T-helper 1 cell (primary cell): ENCODE data around the gene RASGRF2.

Source experiments
- DNase-seq, 5 donors: peaks; one replicate each; pipeline ENCODE4 v3.0.0-alpha.2; 2012 to 2020

Gene RASGRF2

DNA sequence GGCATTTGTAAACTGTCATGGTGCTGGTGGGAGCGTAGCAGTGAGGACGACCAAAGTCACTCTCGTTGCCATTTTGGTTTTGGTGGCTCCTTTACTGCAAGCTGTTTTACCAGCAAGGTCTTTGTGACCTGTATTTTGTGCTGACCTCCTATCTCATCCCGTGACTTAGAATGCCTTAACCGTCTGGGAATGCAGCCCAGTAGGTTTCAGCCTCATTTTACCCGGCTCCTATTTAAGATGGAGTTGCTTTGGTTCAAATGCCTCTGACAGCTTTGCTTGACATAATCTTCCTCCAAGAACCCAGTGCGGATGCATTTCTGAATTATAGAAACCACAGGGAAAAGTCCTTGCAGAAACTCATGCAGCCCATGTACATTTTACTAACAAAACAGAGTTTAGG, 3.9 kb upstream of the RASGRF2 start:
- no peak for DNase-seq

DNA sequence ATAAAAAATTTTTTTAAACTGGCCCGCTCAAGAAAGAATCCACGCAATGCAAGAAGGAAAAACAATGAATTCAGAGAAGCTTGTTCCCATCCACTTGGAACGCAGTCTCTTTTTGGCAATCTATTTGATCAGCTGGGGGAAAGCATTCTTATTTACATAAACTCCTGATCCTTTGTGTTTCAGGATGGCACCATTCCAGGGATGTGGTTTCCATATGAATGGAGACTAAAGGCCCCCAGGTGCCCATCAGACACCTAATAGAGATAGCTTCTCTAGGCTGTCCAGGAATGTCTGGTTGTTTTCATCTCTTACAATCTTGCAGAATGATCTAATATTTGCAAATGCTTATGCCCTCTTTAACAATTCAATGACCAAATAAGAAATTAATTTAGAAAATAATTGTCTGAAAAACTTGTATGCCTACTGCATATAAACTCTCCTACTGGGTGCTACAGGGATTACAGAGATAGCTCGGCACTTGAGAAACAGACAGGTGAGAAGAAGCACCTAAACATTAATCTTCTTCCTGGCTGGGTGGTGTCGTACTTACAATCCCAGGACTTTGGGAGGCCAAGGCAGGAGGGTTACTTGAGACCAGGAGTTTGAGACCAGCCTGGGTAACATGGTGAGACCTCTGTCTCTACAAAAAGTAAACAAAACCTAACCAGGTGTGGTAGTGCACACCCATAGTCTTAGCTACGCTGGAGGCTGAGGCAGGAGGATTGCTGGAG, 3.0 kb upstream of the RASGRF2 start:
- no peak for DNase-seq

GRCh38 chr5:80958616-80959015, 1.5 kb upstream of the RASGRF2 start:
- DNase-seq, result no peak

- no peak for DNase-seq
Measured at GRCh38 chr5:80959138-80959537, 1.0 kb upstream of the RASGRF2 start.

DNA sequence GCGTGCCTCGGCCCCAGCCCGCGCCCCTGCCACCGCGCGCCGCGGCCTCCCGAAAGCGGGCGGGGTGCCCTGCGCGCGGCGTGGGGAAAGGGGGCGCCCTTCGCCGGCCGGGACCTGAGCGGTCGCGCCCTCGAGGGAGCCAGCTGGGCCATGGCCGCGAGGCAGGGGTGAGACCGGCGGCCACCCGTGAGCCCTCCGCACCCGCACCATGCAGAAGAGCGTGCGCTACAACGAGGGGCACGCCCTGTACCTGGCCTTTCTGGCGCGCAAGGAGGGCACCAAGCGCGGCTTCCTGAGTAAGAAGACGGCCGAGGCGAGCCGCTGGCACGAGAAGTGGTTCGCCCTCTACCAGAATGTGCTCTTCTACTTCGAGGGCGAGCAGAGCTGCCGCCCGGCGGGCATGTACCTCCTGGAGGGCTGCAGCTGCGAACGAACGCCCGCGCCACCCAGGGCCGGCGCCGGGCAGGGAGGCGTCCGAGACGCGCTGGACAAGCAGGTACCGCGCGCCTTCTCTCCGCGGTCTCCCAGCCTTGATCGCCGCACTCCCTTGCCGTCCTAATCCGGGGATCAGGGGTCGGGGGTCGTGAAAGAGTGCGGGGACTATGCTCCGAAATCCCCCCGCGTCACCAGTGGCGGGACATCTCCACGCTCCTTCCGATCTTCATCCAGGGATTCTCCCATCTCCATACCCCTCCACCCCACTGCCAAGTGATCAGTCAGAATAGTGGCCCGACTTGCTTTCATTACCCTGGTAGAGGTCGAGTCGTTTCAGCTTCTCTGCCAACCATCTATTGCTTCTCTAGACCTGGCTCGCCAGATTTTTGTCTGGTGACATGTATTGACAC, 590 bp downstream of the RASGRF2 start:
- peak; percentile 19 to 53 (median 36) for DNase-seq

- peak in 4 of 5 donors; percentile 20 to 64 (median 38) for DNase-seq
Measured at GRCh38 chr5:80961376-80962281, 1.5 kb downstream of the RASGRF2 start.

- DNase-seq, result no peak
Measured at GRCh38 chr5:80962630-80963520, 2.7 kb downstream of the RASGRF2 start.

GRCh38 chr5:80963521-80963895, 3.3 kb downstream of the RASGRF2 start:
- no peak for DNase-seq

DNA sequence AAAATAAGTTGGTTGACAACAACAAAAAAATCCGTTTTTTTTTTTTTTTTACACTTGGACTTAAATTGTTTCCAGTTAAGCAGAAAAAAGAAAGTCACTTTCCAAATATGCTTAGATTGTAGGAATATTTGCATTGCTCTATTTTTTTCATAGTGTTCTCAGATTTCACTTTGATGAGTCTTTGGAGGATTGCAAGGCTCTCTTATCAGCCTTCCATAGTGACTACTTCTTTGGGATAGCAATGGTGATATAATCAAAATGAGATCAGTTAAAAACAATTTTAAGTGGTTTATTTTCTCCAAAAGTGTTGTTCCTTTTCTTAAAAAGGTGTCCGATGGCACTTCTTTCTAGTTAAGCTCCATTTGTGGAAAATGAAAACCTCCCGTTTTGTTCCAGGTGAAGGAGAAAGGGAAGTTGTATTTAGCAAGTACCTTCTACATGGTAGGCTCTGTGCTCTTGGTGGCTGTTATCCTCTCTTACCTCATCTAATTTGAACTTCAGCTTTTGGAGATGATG, 3.9 kb downstream of the RASGRF2 start:
- DNase-seq, result no peak

GRCh38 chr5:80964491-80964890, 4.3 kb downstream of the RASGRF2 start:
- DNase-seq, result no peak

- peak in 1 of 5 donors; percentile 50 for DNase-seq
Measured at GRCh38 chr5:80964919-80965318, 4.8 kb downstream of the RASGRF2 start.

- no peak for DNase-seq
Measured at GRCh38 chr5:80967500-80968181, 7.5 kb downstream of the RASGRF2 start.

DNA sequence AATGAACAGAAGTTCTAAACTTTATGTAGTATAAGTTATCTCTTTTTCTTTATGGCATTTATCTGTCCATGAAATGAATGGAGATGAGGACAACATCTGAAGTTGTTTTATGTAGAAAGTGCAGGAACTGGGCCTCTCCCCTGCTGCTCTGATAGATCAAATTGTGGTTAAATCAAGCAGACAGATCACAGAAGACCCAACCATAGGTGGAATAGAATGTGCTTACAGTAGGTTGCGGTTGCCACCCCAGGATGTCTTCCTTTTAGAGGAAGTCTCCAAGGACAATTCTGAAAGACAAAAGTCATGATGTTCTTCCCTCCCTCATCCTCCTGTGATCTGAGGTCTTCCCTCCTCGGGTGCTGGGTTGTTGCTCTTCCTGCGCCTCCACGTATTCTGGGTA, 12.9 kb downstream of the RASGRF2 start:
- DNase-seq, result peak in 1 of 5 donors; percentile 6

GRCh38 chr5:80975065-80975464, 14.9 kb downstream of the RASGRF2 start:
- no peak for DNase-seq

- no peak for DNase-seq
Measured at GRCh38 chr5:80976985-80977384, 16.8 kb downstream of the RASGRF2 start.

DNA sequence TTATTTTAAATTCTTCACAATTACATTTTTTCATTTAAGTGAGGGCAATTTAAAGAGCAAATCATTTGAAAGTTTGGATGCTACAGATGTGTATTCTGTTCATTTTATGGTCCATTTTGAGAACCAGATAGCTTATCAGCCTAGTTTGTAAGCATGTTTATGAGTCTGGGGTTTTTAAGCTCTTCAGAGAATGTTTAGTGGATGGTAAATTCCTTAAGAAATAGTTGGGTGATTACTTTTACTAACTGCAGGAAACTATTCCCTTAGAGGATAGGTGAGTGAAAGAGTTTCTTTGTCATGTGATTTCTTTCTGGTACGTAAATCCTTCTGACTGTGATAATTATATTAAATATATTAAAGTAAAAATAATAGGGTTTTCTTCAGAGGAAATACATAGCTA, 17.6 kb downstream of the RASGRF2 start:
- no peak for DNase-seq

GRCh38 chr5:80978772-80979317, 18.7 kb downstream of the RASGRF2 start:
- DNase-seq, result no peak

DNA sequence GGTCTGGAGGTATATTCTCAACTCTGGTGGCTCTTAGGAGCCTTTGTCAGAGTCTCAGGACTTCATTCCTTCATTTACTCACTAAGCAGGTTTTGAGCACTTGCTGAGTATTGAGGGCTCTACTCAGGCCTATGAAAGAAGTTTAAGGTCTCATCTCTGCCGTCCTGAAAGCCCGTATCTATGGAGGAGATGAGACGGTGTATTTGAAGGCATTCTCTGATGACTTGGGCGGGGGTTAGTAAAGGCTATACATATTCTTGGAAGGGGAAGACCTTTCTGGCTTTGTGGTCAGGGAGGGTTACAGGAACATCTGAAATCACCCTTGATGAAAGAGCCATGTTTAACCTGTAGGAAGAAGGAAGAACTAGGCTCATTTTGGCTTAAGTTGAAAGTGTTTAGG, 21.9 kb downstream of the RASGRF2 start:
- no peak for DNase-seq

DNA sequence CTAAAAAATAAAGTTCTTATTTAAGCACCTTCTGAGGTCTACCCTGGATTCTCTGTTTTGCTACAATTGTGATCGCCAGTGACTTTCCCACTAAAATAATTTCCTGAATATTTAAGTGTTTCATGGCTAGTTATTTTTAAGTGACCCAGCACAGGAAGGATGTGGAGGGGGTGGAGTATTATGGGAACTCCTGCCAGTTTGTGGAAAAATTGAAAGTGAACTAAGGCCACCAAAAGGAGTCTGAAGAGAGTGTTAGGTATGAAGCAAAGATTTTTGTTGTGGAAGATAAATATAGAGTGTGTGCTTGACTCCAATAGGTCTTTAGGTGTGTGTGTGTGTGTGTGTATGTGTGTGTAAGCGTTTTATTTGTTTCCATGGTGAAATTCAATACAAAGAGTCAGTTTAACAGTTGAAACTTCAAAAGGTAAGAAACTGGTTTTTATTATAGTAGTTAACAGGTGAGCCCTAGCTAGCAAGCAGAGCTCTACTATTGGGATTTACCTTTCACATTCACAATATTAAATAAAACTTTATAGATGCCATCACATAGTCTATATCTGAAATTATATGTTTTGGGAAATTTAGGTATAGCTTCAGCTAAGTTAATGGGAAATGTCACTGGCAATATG, 25.6 kb downstream of the RASGRF2 start:
- DNase-seq, result no peak

GRCh38 chr5:80986382-80986781, 26.2 kb downstream of the RASGRF2 start:
- DNase-seq, result no peak
